ENCODE data around the gene MED29.

The MED29 gene

DNA sequence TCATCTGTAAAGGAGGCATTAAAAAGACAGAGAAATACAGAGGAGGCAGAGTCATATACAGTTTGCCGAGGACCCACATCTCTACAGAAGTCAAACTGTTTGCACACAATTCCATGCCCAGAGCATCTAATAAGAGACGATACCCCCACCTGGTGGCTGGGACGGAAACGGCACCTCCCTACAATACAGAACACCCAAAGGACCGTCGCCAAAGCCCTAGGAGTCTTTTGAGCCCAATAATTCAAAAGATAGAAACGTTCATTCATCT lies 20.6 kb downstream of the MED29 start:
- peaks cover 34 to 40% of the 10 kb centered on the region in 2 experiments for H3K4me1 ChIP-seq (ENCODE audit: control insufficient read depth in 1 of 2, insufficient read depth in 1 of 2, low read depth in 1 of 2, low read length in 1 of 2)
- TF ChIP-seq, protein P1, sequence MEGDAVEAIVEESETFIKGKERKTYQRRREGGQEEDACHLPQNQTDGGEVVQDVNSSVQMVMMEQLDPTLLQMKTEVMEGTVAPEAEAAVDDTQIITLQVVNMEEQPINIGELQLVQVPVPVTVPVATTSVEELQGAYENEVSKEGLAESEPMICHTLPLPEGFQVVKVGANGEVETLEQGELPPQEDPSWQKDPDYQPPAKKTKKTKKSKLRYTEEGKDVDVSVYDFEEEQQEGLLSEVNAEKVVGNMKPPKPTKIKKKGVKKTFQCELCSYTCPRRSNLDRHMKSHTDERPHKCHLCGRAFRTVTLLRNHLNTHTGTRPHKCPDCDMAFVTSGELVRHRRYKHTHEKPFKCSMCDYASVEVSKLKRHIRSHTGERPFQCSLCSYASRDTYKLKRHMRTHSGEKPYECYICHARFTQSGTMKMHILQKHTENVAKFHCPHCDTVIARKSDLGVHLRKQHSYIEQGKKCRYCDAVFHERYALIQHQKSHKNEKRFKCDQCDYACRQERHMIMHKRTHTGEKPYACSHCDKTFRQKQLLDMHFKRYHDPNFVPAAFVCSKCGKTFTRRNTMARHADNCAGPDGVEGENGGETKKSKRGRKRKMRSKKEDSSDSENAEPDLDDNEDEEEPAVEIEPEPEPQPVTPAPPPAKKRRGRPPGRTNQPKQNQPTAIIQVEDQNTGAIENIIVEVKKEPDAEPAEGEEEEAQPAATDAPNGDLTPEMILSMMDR (IDR thresholded peaks at IDR 0.05), result peak; percentile 98
- H3K4me3 ChIP-seq (ENCODE audit: low read depth in 1 of 2, low read length in 1 of 2), result peak overlapping the region; percentile 98 to 100
- H3K27ac ChIP-seq, result peak overlapping the region; percentile 100
- no peaks in the 10 kb centered on the region for H3K9me3 ChIP-seq
- H3K36me3 ChIP-seq, result peaks cover 22% of the 10 kb centered on the region
- peaks cover 31% of the 10 kb centered on the region for H3K27me3 ChIP-seq

- Histone ChIP-seq H3K27me3 (peaks cover 31% of the 10 kb centered on the region), H3K4me3 (ENCODE audit: low read depth in 1 of 2, low read length in 1 of 2) (peak within 1 kb of the TSS; percentile 98 to 100), H3K27ac (peak within 1 kb of the TSS; percentile 100), H3K4me1 (ENCODE audit: control insufficient read depth in 1 of 2, insufficient read depth in 1 of 2, low read depth in 1 of 2, low read length in 1 of 2) (peaks cover 34 to 40% of the 10 kb centered on the region in 2 experiments), H3K9me3 (no peaks in the 10 kb centered on the region), H3K36me3 (peaks cover 17% of the 10 kb centered on the region)
- TF ChIP-seq, protein P1 (IDR thresholded peaks at IDR 0.05), result no peak
Measured at GRCh38 chr19:39412100-39412866, 21.1 kb downstream of the MED29 start, which contains the start of gene PLEKHG2. PLEKHG2 (plus strand) TSS chr19:39412669; CDS start chr19:39414087, 1,418 bp downstream.

GRCh38 chr19:39412867-39413271 lies 21.7 kb downstream of the MED29 start:
- Histone ChIP-seq H3K9me3 (no peaks in the 10 kb centered on the region), H3K27me3 (peaks cover 31% of the 10 kb centered on the region), H3K4me3 (ENCODE audit: low read depth in 1 of 2, low read length in 1 of 2) (peak overlapping the region; percentile 98 to 100), H3K27ac (peak overlapping the region; percentile 100), H3K36me3 (peaks cover 11% of the 10 kb centered on the region), H3K4me1 (ENCODE audit: control insufficient read depth in 1 of 2, insufficient read depth in 1 of 2, low read depth in 1 of 2, low read length in 1 of 2) (peaks cover 34 to 40% of the 10 kb centered on the region in 2 experiments)
- TF ChIP-seq, protein P1 (IDR thresholded peaks at IDR 0.05), result peak; percentile 54

GRCh38 chr19:39413272-39413910 lies 22.2 kb downstream of the MED29 start:
- Histone ChIP-seq H3K36me3 (peaks cover 6% of the 10 kb centered on the region), H3K27ac (peak overlapping the region; percentile 100), H3K27me3 (peaks cover 31% of the 10 kb centered on the region), H3K4me1 (ENCODE audit: control insufficient read depth in 1 of 2, insufficient read depth in 1 of 2, low read depth in 1 of 2, low read length in 1 of 2) (peaks cover 34 to 36% of the 10 kb centered on the region in 2 experiments), H3K4me3 (ENCODE audit: low read depth in 1 of 2, low read length in 1 of 2) (peak overlapping the region; percentile 98 to 100), H3K9me3 (no peaks in the 10 kb centered on the region)
- TF ChIP-seq, protein P1 (IDR thresholded peaks at IDR 0.05), result no peak

DNA sequence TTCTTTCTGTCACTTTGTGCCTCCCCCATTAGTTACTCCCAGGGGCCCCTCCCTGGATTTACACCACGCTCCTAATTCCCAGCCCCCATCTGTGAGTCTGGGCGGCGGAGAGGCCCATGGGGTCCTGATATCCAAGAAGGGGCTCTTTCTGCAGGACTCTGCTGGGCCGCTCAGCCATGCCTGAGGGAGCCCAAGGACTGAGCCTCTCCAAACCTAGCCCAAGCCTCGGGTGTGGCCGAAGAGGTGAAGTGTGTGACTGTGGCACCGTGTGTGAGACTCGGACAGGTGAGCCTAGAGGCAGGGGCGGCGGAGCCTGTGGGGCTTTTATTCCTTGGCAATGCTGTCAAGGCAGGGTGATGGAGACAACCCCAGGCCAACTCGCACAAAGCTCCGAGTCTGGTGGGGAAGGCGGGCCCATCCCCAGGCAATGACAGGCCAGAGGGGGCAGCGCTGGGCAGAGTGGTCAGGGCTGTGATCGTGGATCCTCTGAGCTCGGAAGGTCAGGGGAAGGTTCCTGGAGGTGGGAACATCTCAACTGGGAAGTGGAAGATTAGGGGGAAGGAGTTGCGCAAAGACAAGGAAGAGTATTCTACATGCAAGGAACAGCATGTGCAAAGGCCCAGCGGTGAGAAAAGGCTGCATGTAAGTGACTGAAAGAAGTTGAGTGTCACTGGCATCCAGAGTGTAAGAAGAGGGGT lies 22.9 kb downstream of the MED29 start:
- Histone ChIP-seq H3K9me3 (no peaks in the 10 kb centered on the region), H3K36me3 (no peaks in the 10 kb centered on the region), H3K4me1 (ENCODE audit: control insufficient read depth in 1 of 2, insufficient read depth in 1 of 2, low read depth in 1 of 2, low read length in 1 of 2) (peaks cover 29 to 34% of the 10 kb centered on the region in 2 experiments), H3K27me3 (peaks cover 31% of the 10 kb centered on the region), H3K27ac (no peak overlapping the region), H3K4me3 (ENCODE audit: low read depth in 1 of 2, low read length in 1 of 2) (no peak overlapping the region)
- TF ChIP-seq, protein P1 (IDR thresholded peaks at IDR 0.05), result no peak

Data from neutrophil (primary cell).